Activated CD8-positive, alpha-beta memory T cell treated with anti-CD3 and anti-CD28 coated beads for 36 hours (primary cell): ENCODE measurements around the gene ZNF598. TPM values are rescaled to one million over a fixed set of nuclear protein-coding genes. Genes with fewer than 3 reads are reported as not detected.

Source experiments
- CTCF ChIA-PET: fragments of 350-600 bp; sonication (Branson Sonifier 250); formaldehyde crosslinking; loops from one replicate; lab custom pipeline; 2021; ENCODE audit warnings: antibody characterized with exemption; lab: Charles Lee
- POLR2A ChIA-PET: fragments of 350-600 bp; sonication (Branson Sonifier 250); formaldehyde crosslinking; loops from one replicate; lab custom pipeline; 2021; ENCODE audit warnings: antibody characterized with exemption; lab: Charles Lee
- total RNA-seq, 2 experiments: library from RNA; stranded (reverse); gene quantifications; one replicate each; pipeline ENCODE4 v1.2.3, GENCODE V29; 2021

Gene ZNF598
- total RNA-seq, 2 experiments from 2014 or later = 94.2 to 95.6 TPM

GRCh38 chr16:2002406-2003230, 7.0 kb downstream of the ZNF598 start:
- ChIA-PET POLR2A (no interaction called here), CTCF (interaction anchor here (0.9 to 2.9 kb wide), 15 partner anchors 9 to 150 kb away, joined by 3 to 41 read pairs (median 7); partner anchors contain the start of genes NPW, RPS2, SYNGR3 and TBL3)

DNA sequence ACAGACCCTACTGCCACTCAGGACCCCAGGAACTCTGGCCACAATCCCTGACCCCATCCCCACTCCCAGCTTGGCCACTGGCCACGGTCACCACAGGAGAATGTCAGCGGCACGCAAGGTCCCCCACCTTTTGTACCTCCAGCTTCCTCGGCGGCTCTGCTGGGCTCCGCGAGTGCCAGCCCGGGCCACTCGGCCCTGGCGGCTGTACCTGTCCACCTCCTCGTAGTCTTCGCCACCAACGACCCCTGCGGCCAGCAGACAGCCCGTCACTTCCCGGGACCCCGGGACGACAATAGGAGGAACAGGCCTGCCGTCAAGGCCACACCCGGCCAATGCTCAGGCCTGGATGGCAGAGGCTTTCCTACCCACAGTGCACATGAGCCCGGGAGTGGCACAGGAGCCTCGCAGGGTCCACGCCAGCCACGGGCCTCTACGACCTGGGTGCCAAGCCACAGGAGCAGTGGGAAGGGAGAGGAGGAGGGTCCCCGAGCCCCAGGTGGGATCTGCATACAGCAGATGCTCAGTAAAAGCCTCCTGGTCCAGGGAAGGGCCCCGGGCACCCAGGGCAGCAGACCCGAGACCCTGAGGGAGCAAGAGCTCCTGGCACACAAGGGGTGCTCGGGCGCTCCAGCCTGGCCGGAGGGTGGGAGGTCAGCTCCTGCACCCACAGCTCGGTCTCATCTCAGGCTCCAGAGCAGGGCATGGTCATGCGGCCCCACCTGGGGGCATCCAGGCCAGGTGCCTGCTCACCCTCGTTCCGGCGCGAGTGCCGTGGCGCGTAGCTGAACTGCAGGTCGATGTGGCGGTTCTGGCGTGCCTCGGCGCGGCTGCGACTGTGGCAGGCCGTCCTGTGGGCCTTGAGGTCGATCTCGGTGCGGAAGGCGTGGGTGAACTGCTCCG, 7.9 kb downstream of the ZNF598 start:
- ChIA-PET CTCF (no interaction called here), POLR2A (no interaction called here)

DNA sequence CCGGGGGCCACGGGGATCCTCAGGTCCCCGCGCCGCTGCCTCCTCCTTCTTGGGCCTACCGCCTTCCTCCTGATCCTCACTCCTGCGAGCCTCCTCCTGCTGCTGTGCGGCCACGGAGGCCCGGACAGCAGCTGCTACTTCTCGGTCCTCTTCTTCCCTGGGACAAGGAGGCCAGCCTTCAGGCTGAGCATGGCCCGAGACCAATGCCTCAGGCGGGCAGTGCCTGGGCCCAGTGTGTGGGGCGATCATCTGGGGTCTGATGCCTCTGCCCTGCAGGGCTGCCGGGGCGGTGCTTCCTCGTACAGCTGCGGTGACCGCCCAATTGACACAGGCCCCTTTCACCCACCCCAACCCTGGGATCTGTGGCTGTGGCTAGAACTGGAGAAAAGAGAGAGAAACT, 8.6 kb downstream of the ZNF598 start:
- CTCF ChIA-PET = no interaction called here
- POLR2A ChIA-PET = no interaction called here

DNA sequence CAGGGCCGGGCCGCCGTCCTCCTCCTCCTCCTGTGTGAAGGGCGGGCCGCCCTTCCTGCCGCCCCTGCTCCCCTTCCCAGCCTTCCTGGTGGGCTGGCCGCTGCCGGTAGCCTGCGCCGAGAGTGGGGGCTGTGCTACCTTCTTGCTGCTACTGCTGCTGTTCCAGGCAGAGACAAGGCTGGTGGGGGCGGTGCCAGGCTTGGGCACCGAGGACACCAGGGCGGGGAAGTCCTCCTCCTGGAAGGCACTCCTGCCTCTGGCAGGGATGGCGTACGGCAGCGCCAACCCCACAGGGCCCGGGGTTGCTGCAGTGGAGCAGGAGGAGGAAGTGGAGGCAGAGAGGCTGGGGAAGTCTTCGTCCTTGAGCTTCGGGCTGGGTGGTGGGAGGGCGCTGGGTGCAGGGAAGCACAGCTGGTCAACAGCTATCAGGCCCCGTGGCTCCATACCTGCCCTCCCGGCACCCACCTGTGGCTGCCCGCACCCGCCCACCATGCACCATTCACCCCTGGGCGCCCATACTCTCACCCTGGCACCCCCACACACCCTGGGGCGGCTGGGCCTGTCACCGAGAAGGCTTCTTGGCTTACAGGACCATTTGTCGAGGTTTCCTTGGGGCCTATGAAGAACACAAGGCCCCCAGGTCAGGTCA, 9.6 kb downstream of the ZNF598 start:
- CTCF ChIA-PET = no interaction called here
- POLR2A ChIA-PET = no interaction called here

DNA sequence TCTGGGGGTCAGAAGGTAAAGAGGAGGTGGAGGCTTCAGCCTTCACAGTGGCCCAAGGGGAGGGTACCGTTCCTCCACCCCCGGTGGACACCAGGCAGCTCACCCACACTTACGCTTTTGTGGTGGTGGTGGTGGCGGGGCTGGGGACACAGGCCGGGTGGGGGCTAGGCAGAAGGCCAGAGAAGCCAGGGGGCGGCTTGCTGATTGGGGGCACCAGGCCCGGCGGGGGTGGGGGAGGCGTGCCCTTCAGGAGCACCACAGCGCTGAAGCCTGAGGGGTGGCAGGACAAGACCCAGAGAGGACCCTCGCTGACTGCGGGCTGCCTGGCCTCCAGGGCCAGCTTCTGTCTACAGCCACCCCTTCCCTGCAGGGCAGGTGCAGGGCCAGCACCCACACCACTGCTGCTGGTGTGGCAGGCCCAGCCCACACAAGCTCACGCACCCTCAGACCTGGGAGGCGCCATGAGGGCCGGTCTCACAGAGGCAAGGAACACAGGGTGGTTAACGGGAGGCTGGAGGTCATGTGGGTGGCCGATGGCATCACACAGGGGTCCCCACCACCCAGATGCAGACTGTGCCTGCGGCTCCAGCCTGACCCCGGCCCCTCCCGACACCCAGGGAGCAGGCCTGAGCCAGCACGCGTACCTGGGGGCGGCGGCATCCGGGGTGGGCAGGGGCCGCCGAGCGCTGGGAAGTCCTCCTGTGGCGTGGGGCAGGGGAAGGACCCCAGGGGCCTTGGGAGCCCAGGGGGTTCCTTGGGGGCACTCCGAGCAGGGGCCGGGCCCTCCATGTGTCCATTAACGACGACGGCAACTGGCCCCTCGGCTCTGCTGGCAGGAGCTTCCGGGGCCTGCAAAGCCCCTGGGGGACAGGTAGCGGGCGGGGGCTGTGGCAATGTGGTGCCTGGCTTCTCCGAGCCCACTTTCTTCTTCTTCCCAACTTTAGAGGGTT, 10.5 kb downstream of the ZNF598 start:
- ChIA-PET POLR2A (no interaction called here), CTCF (no interaction called here)

DNA sequence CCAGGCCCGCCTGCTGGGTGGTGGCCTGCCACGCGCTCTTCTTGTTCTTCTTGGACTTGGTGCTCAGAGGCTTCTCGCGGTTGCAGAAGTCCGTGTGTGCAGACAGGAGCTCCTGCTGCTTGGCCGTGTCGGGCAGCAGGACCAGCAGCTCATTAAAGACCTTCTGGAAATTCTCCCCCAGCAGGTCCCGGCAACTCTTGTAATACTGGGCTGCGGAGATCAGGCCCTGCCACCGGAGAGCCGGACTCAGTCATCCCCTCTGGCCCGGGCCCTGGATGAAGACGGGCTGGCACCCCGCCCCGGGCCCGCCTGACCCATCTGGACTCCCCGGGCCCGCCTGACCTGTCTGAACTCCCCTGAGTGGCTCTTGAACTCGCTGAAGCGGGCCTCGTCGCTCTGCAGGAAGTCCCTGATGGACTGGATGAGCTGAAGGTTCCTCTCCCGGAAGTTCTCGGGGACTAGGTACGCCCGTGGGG, 11.2 kb downstream of the ZNF598 start:
- CTCF ChIA-PET = no interaction called here
- POLR2A ChIA-PET = no interaction called here

DNA sequence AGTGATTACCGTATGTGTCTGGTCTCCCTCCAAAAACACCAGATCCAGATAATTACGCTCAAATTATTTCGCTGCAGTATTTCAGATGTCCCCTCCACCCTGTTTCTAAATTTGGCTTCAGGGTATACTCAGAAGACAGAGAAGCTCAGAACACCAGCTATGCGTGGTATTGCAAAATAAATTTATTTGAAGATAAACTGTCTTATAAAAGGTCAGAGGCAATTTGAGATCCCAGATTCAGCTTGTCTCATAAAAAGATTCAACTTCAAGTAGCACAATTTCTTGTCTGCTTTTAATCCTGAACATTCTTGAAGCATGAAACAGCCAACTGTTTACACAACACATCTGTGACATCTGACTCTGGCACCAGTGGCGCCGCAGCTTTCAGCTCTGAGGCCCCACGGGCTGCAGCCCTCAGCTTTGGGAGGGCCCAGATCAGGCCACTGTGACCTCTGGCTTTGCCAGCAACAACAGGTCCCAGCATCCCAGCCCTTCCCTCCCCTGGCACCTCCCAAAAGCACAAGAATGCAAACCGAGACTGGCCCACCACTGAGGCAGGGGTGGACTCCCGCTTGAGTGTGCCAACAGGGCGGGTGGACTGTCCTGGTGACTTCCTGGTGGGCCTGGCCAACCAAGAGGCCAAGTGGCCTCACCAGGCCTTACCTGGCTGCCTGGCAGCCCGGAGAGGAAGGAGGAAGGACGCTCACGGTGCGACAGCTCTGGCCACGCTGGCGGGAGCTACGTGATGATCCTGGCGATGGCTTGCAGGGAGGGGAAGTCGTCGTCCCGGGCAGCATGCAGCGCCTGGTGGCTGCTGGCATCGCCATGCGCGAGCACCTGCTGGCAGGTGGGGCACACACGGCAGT, 11.9 kb downstream of the ZNF598 start:
- POLR2A ChIA-PET = no interaction called here

DNA sequence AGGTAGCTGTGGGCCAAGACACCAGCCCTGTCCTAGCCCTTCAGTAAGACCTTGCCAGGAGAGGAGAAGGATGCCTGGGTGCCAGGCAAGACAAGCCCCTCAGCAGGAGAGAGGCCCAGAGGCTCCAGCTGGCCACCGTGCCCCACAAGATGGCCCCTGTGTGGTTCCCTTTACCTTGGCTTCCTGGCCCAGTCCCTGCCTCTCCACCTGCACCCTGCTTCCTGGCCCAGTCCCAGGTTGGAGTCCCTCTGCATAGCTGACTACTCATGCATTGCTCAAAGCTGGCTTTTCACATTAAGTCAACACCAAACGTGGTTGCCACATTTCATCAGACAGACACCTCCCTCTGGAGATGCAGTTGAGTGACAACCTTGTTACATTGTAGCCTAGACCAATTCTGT, 15.9 kb downstream of the ZNF598 start:
- POLR2A ChIA-PET = interaction anchor here (1.1 kb wide), 1 partner anchor 13 kb away, joined by 3 read pairs; the partner anchor contains the start of gene NOXO1
- CTCF ChIA-PET = interaction anchor here (0.6 to 5.5 kb wide), 5 partner anchors 9 to 138 kb away, joined by 3 to 41 read pairs (median 4); partner anchors contain the start of gene GFER

More for the DNA sequence above, 11.9 kb downstream of the ZNF598 start:
- CTCF ChIA-PET = no interaction called here

- ChIA-PET CTCF (interaction anchor here (5.5 kb wide), 1 partner anchor 11 kb away, joined by 41 read pairs; no protein-coding TSS in a partner anchor), POLR2A (interaction anchor here (1.1 to 2.4 kb wide), 3 partner anchors 12 to 28 kb away, joined by 3 to 11 read pairs (median 6); partner anchors contain the start of genes NOXO1 and RPS2)
Measured at GRCh38 chr16:1992704-1993317, 16.8 kb downstream of the ZNF598 start.

GRCh38 chr16:1991948-1992703, 17.5 kb downstream of the ZNF598 start:
- ChIA-PET POLR2A (interaction anchor here (2.2 to 2.4 kb wide), 3 partner anchors 21 to 163 kb away, joined by 6 to 11 read pairs (median 7); partner anchors contain the start of genes RPS2 and TRAF7), CTCF (interaction anchor here (5.5 kb wide), 1 partner anchor 12 kb away, joined by 41 read pairs; no protein-coding TSS in a partner anchor)

GRCh38 chr16:1991588-1991947, 18.1 kb downstream of the ZNF598 start:
- POLR2A ChIA-PET = interaction anchor here (1.1 to 2.4 kb wide), 4 partner anchors 9 to 163 kb away, joined by 3 to 11 read pairs (median 6); partner anchors contain the start of genes RPS2 and TRAF7
- CTCF ChIA-PET = interaction anchor here (1.4 to 5.5 kb wide), 3 partner anchors 10 to 149 kb away, joined by 3 to 41 read pairs (median 5); partner anchors contain the start of gene NOXO1

DNA sequence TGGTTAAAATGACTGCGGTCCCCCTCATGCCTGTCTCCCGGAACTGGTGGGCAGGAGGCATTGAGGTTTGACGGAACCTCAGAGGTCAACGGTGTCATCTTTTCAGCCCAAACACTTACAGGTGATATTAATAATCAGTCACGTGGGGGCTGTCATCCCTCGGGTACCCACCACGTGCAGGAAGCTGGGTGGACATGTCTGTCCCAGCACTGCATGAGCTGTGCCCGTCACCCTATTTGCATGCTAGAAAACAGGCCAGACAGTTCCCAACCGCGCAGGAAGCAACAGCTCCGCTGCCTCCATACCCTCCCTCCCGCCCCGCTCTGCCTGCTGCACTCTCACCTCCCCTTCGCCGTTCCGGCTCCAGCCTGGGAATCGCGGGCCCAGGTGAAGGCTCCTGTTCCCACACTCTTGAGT, 18.5 kb downstream of the ZNF598 start:
- POLR2A ChIA-PET = interaction anchor here (1.1 to 2.4 kb wide), 4 partner anchors 9 to 164 kb away, joined by 3 to 11 read pairs (median 6); partner anchors contain the start of genes RPS2 and TRAF7
- CTCF ChIA-PET = interaction anchor here (1.4 to 5.5 kb wide), 4 partner anchors 9 to 149 kb away, joined by 3 to 41 read pairs (median 6); partner anchors contain the start of gene NOXO1

GRCh38 chr16:1990351-1991134, 19.1 kb downstream of the ZNF598 start:
- POLR2A ChIA-PET = interaction anchor here (1.1 to 2.4 kb wide), 5 partner anchors 8 to 164 kb away, joined by 3 to 11 read pairs (median 6); partner anchors contain the start of genes RPS2 and TRAF7
- CTCF ChIA-PET = interaction anchor here (1.4 to 1.7 kb wide), 3 partner anchors 9 to 150 kb away, joined by 3 to 8 read pairs (median 5); partner anchors contain the start of gene NOXO1

- ChIA-PET CTCF (interaction anchor here (1.6 to 1.7 kb wide), 2 partner anchors 8 to 13 kb away, joined by 5 to 8 read pairs; partner anchors contain the start of gene NOXO1), POLR2A (interaction anchor here (1.2 to 2.2 kb wide), 2 partner anchors 25 to 165 kb away, joined by 4 to 7 read pairs; partner anchors contain the start of genes RPS2 and TRAF7)
Measured at GRCh38 chr16:1990101-1990350, 19.6 kb downstream of the ZNF598 start.
